ENCODE results near the gene MSANTD3.

DNA sequence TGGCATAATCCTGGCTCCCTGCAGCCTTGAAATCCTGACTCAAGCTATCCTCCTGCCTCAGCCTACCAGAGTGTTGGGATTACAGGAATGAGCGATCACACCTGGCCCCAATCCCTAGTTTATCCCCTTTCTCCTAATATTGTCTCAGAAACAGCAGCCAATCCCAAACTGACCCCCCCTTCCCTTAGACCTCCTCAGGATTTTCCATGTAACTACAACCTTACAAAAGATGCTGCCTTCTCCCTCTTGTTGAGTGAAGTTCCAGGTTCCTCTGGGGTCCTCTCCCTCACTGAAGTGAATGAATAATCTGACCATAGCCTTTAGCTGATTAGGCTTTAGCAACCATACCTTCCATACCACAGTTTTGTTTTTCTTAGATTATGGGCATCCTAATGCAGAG is 25.9 kb upstream of the MSANTD3 start:
- TF ChIP-seq, protein P1, sequence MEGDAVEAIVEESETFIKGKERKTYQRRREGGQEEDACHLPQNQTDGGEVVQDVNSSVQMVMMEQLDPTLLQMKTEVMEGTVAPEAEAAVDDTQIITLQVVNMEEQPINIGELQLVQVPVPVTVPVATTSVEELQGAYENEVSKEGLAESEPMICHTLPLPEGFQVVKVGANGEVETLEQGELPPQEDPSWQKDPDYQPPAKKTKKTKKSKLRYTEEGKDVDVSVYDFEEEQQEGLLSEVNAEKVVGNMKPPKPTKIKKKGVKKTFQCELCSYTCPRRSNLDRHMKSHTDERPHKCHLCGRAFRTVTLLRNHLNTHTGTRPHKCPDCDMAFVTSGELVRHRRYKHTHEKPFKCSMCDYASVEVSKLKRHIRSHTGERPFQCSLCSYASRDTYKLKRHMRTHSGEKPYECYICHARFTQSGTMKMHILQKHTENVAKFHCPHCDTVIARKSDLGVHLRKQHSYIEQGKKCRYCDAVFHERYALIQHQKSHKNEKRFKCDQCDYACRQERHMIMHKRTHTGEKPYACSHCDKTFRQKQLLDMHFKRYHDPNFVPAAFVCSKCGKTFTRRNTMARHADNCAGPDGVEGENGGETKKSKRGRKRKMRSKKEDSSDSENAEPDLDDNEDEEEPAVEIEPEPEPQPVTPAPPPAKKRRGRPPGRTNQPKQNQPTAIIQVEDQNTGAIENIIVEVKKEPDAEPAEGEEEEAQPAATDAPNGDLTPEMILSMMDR (IDR thresholded peaks at IDR 0.05; ENCODE audit: low read depth, low read length, missing input control): no peak
- TF ChIP-seq, protein P2, sequence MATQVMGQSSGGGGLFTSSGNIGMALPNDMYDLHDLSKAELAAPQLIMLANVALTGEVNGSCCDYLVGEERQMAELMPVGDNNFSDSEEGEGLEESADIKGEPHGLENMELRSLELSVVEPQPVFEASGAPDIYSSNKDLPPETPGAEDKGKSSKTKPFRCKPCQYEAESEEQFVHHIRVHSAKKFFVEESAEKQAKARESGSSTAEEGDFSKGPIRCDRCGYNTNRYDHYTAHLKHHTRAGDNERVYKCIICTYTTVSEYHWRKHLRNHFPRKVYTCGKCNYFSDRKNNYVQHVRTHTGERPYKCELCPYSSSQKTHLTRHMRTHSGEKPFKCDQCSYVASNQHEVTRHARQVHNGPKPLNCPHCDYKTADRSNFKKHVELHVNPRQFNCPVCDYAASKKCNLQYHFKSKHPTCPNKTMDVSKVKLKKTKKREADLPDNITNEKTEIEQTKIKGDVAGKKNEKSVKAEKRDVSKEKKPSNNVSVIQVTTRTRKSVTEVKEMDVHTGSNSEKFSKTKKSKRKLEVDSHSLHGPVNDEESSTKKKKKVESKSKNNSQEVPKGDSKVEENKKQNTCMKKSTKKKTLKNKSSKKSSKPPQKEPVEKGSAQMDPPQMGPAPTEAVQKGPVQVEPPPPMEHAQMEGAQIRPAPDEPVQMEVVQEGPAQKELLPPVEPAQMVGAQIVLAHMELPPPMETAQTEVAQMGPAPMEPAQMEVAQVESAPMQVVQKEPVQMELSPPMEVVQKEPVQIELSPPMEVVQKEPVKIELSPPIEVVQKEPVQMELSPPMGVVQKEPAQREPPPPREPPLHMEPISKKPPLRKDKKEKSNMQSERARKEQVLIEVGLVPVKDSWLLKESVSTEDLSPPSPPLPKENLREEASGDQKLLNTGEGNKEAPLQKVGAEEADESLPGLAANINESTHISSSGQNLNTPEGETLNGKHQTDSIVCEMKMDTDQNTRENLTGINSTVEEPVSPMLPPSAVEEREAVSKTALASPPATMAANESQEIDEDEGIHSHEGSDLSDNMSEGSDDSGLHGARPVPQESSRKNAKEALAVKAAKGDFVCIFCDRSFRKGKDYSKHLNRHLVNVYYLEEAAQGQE (IDR thresholded peaks at IDR 0.05): no peak
